Smooth muscle cell (in vitro differentiated cells): Measurements from ENCODE around the gene SFSWAP. TPM values are rescaled to one million over a fixed set of nuclear protein-coding genes. Genes with fewer than 3 reads are reported as not detected.

Source experiments
- DNase-seq: peaks from one replicate; lab custom pipeline; 2025; ENCODE audit not compliant: unreplicated experiment; lab: John Stamatoyannopoulos, UW
- H2AFZ ChIP-seq: fragments of 200-600 bp; sonication (generic); 2 replicates; pipeline ENCODE4 v1.6.0; 2016; ENCODE audit warnings: antibody characterized with exemption, low read depth, mild to moderate bottlenecking
- H3F3A ChIP-seq: fragments of 200-600 bp; sonication (generic); 2 replicates; pipeline ENCODE4 v1.6.0; 2017; ENCODE audit warnings: antibody characterized with exemption, low read depth
- H3K27ac ChIP-seq: fragments of 200-600 bp; sonication (generic); 2 replicates; pipeline ENCODE4 v1.5.1; 2016; ENCODE audit warnings: low read depth, mild to moderate bottlenecking
- H3K27me3 ChIP-seq: fragments of 200-600 bp; sonication (generic); 2 replicates; pipeline ENCODE4 v1.6.1; 2016; ENCODE audit warnings: low read depth, mild to moderate bottlenecking
- H3K36me3 ChIP-seq: fragments of 200-600 bp; sonication (generic); 2 replicates; pipeline ENCODE4 v1.5.1; 2016; ENCODE audit warnings: low read depth
- H3K4me1 ChIP-seq: fragments of 200-600 bp; sonication (generic); 2 replicates; pipeline ENCODE4 v1.5.1; 2016; ENCODE audit warnings: low read depth
- H3K4me2 ChIP-seq: fragments of 200-600 bp; sonication (generic); 2 replicates; pipeline ENCODE4 v1.6.0; 2016; ENCODE audit warnings: mild to moderate bottlenecking
- H3K4me3 ChIP-seq: fragments of 200-600 bp; sonication (generic); 2 replicates; pipeline ENCODE4 v1.5.1; 2016; ENCODE audit warnings: mild to moderate bottlenecking
- H3K79me2 ChIP-seq: fragments of 200-600 bp; sonication (generic); 2 replicates; pipeline ENCODE4 v1.6.0; 2016; ENCODE audit warnings: low read depth, mild to moderate bottlenecking
- H3K9ac ChIP-seq: fragments of 200-600 bp; sonication (generic); 2 replicates; pipeline ENCODE4 v1.6.0; 2016; ENCODE audit warnings: low read depth
- H3K9me3 ChIP-seq: fragments of 200-600 bp; sonication (generic); replicated peaks from 2 replicates; pipeline ENCODE4 v1.5.1; 2016; ENCODE audit warnings: low read depth
- H4K20me1 ChIP-seq: fragments of 200-600 bp; sonication (generic); 2 replicates; pipeline ENCODE4 v1.6.0; 2016; ENCODE audit warnings: low read depth
- WGBS: methylation state at CpG from one replicate; pipeline ENCODE4 v1.1.7; 2016; ENCODE audit warnings: low lambda C conversion rate; 5-methylcytosine and 5-hydroxymethylcytosine counted together
- polyA plus RNA-seq: library from polyadenylated mRNA; unstranded; fragments of >200 nt; fragmentation: Nextera tagmentation; extraction: Ambion mirVana; gene quantifications from 2 replicates; pipeline ENCODE4 v1.2.1, GENCODE V29; 2016
- total RNA-seq: library from RNA; depleted of rRNA; stranded (reverse); fragments of >200 nt; gene quantifications from 2 replicates; pipeline ENCODE4 v1.2.3, GENCODE V29; 2014
- TF ChIP-seq, protein P1 (sequence below): fragments of 200-600 bp; sonication (generic); IDR thresholded peaks from 2 replicates; pipeline ENCODE4 v1.5.1; 2017; ENCODE audit warnings: borderline replicate concordance, mild to moderate bottlenecking, antibody characterized with exemption; ENCODE audit not compliant: insufficient read depth, poor library complexity, severe bottlenecking

The SFSWAP gene
- total and polyA plus RNA-seq, 2 experiments from 2014 or later = 24.1 to 32.3 TPM

GRCh38 chr12:131724534-131724933 is 13.6 kb downstream of the SFSWAP start:
- Histone ChIP-seq H3K79me2 (peaks cover 37% of the 10 kb centered on the region), H2AFZ (no peak overlapping the region), H3K36me3 (peaks cover 37% of the 10 kb centered on the region)

GRCh38 chr12:131725503-131725902 is 14.6 kb downstream of the SFSWAP start:
- no peak overlapping the region for H2AFZ ChIP-seq
- WGBS = 95% methylated on average over 11 of the region's 11 CpGs
- no peaks in the 10 kb centered on the region for H3F3A ChIP-seq
- H3K4me3 ChIP-seq = no peak overlapping the region
- no peak for DNase-seq
- H3K4me2 ChIP-seq = no peak overlapping the region
- peaks cover 29% of the 10 kb centered on the region for H3K36me3 ChIP-seq
- peaks cover 34% of the 10 kb centered on the region for H3K79me2 ChIP-seq
- H3K4me1 ChIP-seq = peaks cover 21% of the 10 kb centered on the region
- H3K9ac ChIP-seq = no peak overlapping the region
- peaks cover 40% of the 10 kb centered on the region for H4K20me1 ChIP-seq
- no peaks in the 10 kb centered on the region for H3K27me3 ChIP-seq
- H3K27ac ChIP-seq = no peak overlapping the region
- TF ChIP-seq, protein P1, sequence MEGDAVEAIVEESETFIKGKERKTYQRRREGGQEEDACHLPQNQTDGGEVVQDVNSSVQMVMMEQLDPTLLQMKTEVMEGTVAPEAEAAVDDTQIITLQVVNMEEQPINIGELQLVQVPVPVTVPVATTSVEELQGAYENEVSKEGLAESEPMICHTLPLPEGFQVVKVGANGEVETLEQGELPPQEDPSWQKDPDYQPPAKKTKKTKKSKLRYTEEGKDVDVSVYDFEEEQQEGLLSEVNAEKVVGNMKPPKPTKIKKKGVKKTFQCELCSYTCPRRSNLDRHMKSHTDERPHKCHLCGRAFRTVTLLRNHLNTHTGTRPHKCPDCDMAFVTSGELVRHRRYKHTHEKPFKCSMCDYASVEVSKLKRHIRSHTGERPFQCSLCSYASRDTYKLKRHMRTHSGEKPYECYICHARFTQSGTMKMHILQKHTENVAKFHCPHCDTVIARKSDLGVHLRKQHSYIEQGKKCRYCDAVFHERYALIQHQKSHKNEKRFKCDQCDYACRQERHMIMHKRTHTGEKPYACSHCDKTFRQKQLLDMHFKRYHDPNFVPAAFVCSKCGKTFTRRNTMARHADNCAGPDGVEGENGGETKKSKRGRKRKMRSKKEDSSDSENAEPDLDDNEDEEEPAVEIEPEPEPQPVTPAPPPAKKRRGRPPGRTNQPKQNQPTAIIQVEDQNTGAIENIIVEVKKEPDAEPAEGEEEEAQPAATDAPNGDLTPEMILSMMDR = no peak
- no peaks in the 10 kb centered on the region for H3K9me3 ChIP-seq

More at GRCh38 chr12:131724534-131724933, 13.6 kb downstream of the SFSWAP start:
- Histone ChIP-seq H3K4me3 (no peak overlapping the region), H4K20me1 (peaks cover 40% of the 10 kb centered on the region), H3F3A (peaks cover 4% of the 10 kb centered on the region), H3K9me3 (no peaks in the 10 kb centered on the region), H3K27ac (no peak overlapping the region), H3K4me2 (no peak overlapping the region), H3K27me3 (no peaks in the 10 kb centered on the region), H3K4me1 (peaks cover 17% of the 10 kb centered on the region), H3K9ac (no peak overlapping the region)
- TF ChIP-seq, protein P1 = no peak
- no peak for DNase-seq
- 80% methylated on average over 2 of the region's 2 CpGs for WGBS

DNA sequence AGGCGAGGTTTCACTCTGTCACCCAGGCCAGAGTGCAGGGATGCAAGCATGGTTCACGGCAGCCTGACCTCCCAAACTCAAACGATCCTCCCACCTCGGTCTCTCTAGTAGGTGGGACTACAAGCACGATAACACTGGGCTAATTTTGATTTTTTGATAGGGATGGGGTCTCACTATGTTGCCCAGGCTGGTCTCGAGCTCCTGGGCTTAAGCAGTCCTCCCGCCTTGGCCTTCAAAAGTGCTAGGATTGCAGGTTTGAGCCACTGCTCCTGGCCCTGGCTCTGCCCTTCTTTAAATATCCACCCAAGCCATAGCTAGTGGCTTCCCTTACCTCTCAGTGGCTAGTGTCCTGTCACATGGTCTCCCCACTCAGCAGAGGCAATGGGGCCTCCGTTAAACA is 17.8 kb downstream of the SFSWAP start:
- peaks cover 18% of the 10 kb centered on the region for H4K20me1 ChIP-seq

More for the DNA sequence above, 17.8 kb downstream of the SFSWAP start:
- Histone ChIP-seq H3F3A (no peaks in the 10 kb centered on the region), H2AFZ (no peak overlapping the region), H3K9ac (no peak overlapping the region), H3K27ac (no peak overlapping the region), H3K27me3 (no peaks in the 10 kb centered on the region), H3K79me2 (peaks cover 4% of the 10 kb centered on the region), H3K4me3 (no peak overlapping the region), H3K4me1 (peaks cover 15% of the 10 kb centered on the region), H3K36me3 (peaks cover 23% of the 10 kb centered on the region), H3K9me3 (no peaks in the 10 kb centered on the region), H3K4me2 (no peak overlapping the region)
- DNase-seq = no peak
- TF ChIP-seq, protein P1 = no peak
- 96% methylated on average over 8 of the region's 8 CpGs for WGBS
